ENCODE results near the gene PCDHB16.

PCDHB16 gene

DNA sequence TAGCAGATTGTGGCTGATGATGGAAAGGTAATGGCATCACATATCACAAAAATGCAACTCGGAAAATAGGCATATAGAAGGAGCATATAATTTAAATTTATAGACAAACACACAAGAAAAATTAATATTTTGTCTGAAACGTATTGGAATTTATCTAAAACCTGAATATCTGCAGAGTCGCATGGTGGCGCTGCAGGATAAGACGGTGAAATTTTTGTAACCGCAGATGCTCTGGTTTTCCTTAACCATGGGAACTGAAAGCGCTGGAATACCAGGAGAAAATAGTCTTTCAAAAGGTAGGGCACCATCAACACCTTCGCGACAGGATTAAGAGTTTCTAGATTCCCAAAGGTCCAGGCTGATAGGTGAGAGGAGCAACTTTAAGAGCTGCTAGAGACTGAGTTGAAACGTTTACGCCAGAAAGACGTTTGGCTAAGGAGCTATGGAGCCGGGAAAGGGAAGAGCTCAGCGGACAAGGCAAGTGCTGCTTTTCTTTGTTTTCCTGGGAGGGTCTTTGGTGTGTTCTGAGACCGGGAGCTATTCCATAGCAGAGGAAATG, 52.0 kb downstream of the PCDHB16 start:
- no peak for DNase-seq
